HepG2 (cell line): ENCODE results near the gene TOX2. TPM values are rescaled to one million over a fixed set of nuclear protein-coding genes. Genes with fewer than 3 reads are reported as not detected.

Source experiments
- ATAC-seq: fragments of 200-7000 bp; cut with Tn5 transposase; 3 replicates; pipeline ENCODE4 v1.9.1; 2020; ENCODE audit warnings: mild to moderate bottlenecking, moderate library complexity
- BruUV-seq: library from RNA; stranded (reverse); fragments of 400-500 nt; replicated peaks from 2 replicates; lab custom pipeline; 2021; lab: Mats Ljungman, UMichigan
- CTCF ChIA-PET: fragments of 300-600 bp; formaldehyde crosslinking; extraction: SDS; loops from one replicate; lab custom pipeline; 2021; ENCODE audit warnings: low total read pairs, inconsistent platforms, low intra/inter-chr PET ratio; lab: Yijun Ruan, JAX
- POLR2A ChIA-PET: fragments of 350-600 bp; sonication (Branson Sonifier 250); formaldehyde crosslinking; loops from one replicate; lab custom pipeline; 2020; ENCODE audit warnings: antibody characterized with exemption, inconsistent platforms; lab: Yijun Ruan, JAX
- DNase-seq: peaks from one replicate; pipeline ENCODE4 v3.0.0-alpha.2; 2015; ENCODE audit warnings: low spot score
- FAIRE-seq: peaks from 3 replicates; lab custom pipeline; 2011; peaks lifted over from hg19 to GRCh38; lab: Jason Lieb, UNC
- H2AFZ ChIP-seq: one replicate; pipeline ENCODE4 v1.6.1; 2011; ENCODE audit warnings: low read length, inconsistent platforms
- H3K27ac ChIP-seq: fragments of 300-600 bp; 3 replicates; pipeline ENCODE4 v1.8.0; 2011; ENCODE audit warnings: mixed run types, mild to moderate bottlenecking, mixed read lengths, low read length, inconsistent platforms; ENCODE audit not compliant: insufficient read depth; ENCODE audit errors: extremely low read length
- H3K27me3 ChIP-seq, 2 experiments: fragments of 200-600 bp in 1 of 2; 2 replicates in 1 of 2; 3 replicates in 1 of 2; pipeline versions ENCODE4 v1.6.0 to v1.8.0; 2011; ENCODE audit warnings: low read length in 2 of 2, mild to moderate bottlenecking in 2 of 2, moderate library complexity in 2 of 2, inconsistent platforms in 1 of 2; ENCODE audit not compliant: insufficient read depth in 2 of 2, control insufficient read depth in 1 of 2
- H3K36me3 ChIP-seq, 2 experiments: fragments of 200-600 bp in 1 of 2; replicated peaks in 1 of 2; 2 replicates in 1 of 2; 3 replicates in 1 of 2; pipeline versions ENCODE4 v1.5.1 to v1.8.0; 2011; ENCODE audit warnings: low read length in 2 of 2, inconsistent platforms in 1 of 2; ENCODE audit not compliant: insufficient read depth in 2 of 2, control insufficient read depth in 1 of 2
- H3K4me1 ChIP-seq: 2 replicates; pipeline ENCODE4 v1.5.1; 2012; ENCODE audit warnings: low read length, inconsistent platforms; ENCODE audit not compliant: insufficient read depth
- H3K4me2 ChIP-seq: 2 replicates; pipeline ENCODE4 v1.6.0; 2011; ENCODE audit warnings: low read depth, low read length, inconsistent platforms
- H3K4me3 ChIP-seq, 3 experiments: fragments of 200-600 bp in 1 of 3; sonication (generic), shearing (Covaris generic) in 1 of 3; replicated peaks in 1 of 3; 2 replicates each; pipeline ENCODE4 v1.5.1; 2011 to 2016; ENCODE audit warnings: low read length in 3 of 3, inconsistent platforms in 2 of 3, low read depth in 2 of 3, mild to moderate bottlenecking in 2 of 3, control low read depth in 1 of 3, mixed read lengths in 1 of 3; ENCODE audit not compliant: insufficient read depth in 1 of 3
- H3K79me2 ChIP-seq: one replicate; pipeline ENCODE4 v1.6.1; 2011; ENCODE audit warnings: low read length, inconsistent platforms; ENCODE audit not compliant: insufficient read depth
- H3K9ac ChIP-seq: 2 replicates; pipeline ENCODE4 v1.6.0; 2011; ENCODE audit warnings: mild to moderate bottlenecking, low read depth, low read length, inconsistent platforms; ENCODE audit not compliant: insufficient read depth
- H3K9me3 ChIP-seq: 2 replicates; pipeline ENCODE4 v1.5.1; 2012; ENCODE audit warnings: mild to moderate bottlenecking, low read length
- H4K20me1 ChIP-seq: 2 replicates; pipeline ENCODE4 v1.6.0; 2011; ENCODE audit warnings: inconsistent platforms, mild to moderate bottlenecking, low read length, moderate library complexity; ENCODE audit not compliant: insufficient read depth
- ATF5 ChIP-seq: sonication (generic); formaldehyde crosslinking; IDR thresholded peaks from 2 replicates; pipeline ENCODE4 v1.4.0; 2020; ENCODE audit warnings: mild to moderate bottlenecking, low read depth, missing genetic modification reagents
- CC2D1A ChIP-seq: sonication (generic); formaldehyde crosslinking; IDR thresholded peaks from 2 replicates; pipeline ENCODE4 v1.8.1; 2023; ENCODE audit warnings: mild to moderate bottlenecking, missing genetic modification reagents
- FOXJ3 ChIP-seq: sonication (generic); formaldehyde crosslinking; IDR thresholded peaks from 2 replicates; pipeline ENCODE4 v1.4.0; 2020; ENCODE audit warnings: missing genetic modification reagents, mild to moderate bottlenecking, borderline replicate concordance
- GFI1 ChIP-seq: sonication (generic); formaldehyde crosslinking; IDR thresholded peaks from 2 replicates; pipeline ENCODE4 v1.5.0; 2020; ENCODE audit warnings: missing genetic modification reagents, mild to moderate bottlenecking, borderline replicate concordance
- KDM2A ChIP-seq: sonication (generic); formaldehyde crosslinking; IDR thresholded peaks from 2 replicates; pipeline ENCODE4 v1.4.0; 2020; ENCODE audit warnings: low read depth, missing genetic modification reagents, borderline replicate concordance
- NRL ChIP-seq: sonication (generic); formaldehyde crosslinking; IDR thresholded peaks from 2 replicates; pipeline ENCODE4 v1.5.0; 2020; ENCODE audit warnings: missing genetic modification reagents, mild to moderate bottlenecking, moderate library complexity, borderline replicate concordance
- SIX4 ChIP-seq: sonication (generic); formaldehyde crosslinking; IDR thresholded peaks from 2 replicates; pipeline ENCODE4 v1.4.0; 2020; ENCODE audit warnings: missing genetic modification reagents
- TRAFD1 ChIP-seq: sonication (generic); formaldehyde crosslinking; IDR thresholded peaks from 2 replicates; pipeline ENCODE4 v1.5.1; 2020; ENCODE audit warnings: missing genetic modification reagents, mild to moderate bottlenecking, borderline replicate concordance
- ZFP41 ChIP-seq: sonication (generic); formaldehyde crosslinking; IDR thresholded peaks from 2 replicates; pipeline ENCODE4 v1.4.0; 2020; ENCODE audit warnings: mild to moderate bottlenecking, missing genetic modification reagents, borderline replicate concordance
- WGBS: methylation state at CpG from one replicate; pipeline ENCODE4 v1.1.6; 2017; ENCODE audit warnings: low lambda C conversion rate; 5-methylcytosine and 5-hydroxymethylcytosine counted together
- in situ Hi-C: cut with HindIII; loops from 2 replicates; pipeline ENCODE4 v1.10.0; 2017; ENCODE audit warnings: low pct_unique_long_range_greater_than_20kb; ENCODE audit not compliant: extremely low pct_ligation_motif_present
- intact Hi-C: fragments of 100-400 bp; cut with micrococcal nuclease; formaldehyde crosslinking; loops from one replicate; pipeline ENCODE4 v1.10.0; 2022; ENCODE audit not compliant: unreplicated experiment
- polyA plus RNA-seq, 8 experiments: library from polyadenylated mRNA; depleted of rRNA in 3 of 8; stranded (reverse) in 7 of 8; unstranded in 1 of 8; fragments of >200 nt; fragmentation: Illumina TruSeq in 4 of 8; extraction: Trizol in 4 of 8; gene quantifications; 2 replicates each; pipeline versions ENCODE4 v1.2.1 to v1.2.3, GENCODE V29; 2011 to 2016; ENCODE audit warnings: low read depth in 4 of 8, missing spikeins in 1 of 8, mixed read lengths in 1 of 8; ENCODE audit not compliant: insufficient read depth in 1 of 8
- total RNA-seq, 5 experiments: library from RNA; depleted of rRNA; stranded (reverse); fragments of >200 nt; fragmentation: Illumina TruSeq; extraction: Trizol; gene quantifications; 2 replicates each; pipeline ENCODE4 v1.2.3, GENCODE V29; 2016; ENCODE audit warnings: low read depth in 1 of 5
- TF ChIP-seq, protein P1 (sequence below): sonication (generic); formaldehyde crosslinking; IDR thresholded peaks from 2 replicates; pipeline ENCODE4 v1.4.0; 2020; ENCODE audit warnings: missing genetic modification reagents

The TOX2 gene
- total and polyA plus RNA-seq, 2 of the 13 experiments (the other 11 are each of a cell fraction or from before 2014, with no cell fraction given): not detected

GRCh38 chr20:44021900-44022299 lies 107.2 kb downstream of the TOX2 start (continued):
- no peak for TF ChIP-seq ZFP41 (CRISPR knock-in tag)

GRCh38 chr20:44022464-44022863 lies 107.8 kb downstream of the TOX2 start:
- BruUV-seq: no TSS peak
- H4K20me1 ChIP-seq: no peaks in the 10 kb centered on the region
- H3K79me2 ChIP-seq: no peaks in the 10 kb centered on the region
- intact Hi-C loops: no loop called here
- ChIA-PET POLR2A (no interaction called here), CTCF (no interaction called here)
- no peak overlapping the region for H2AFZ ChIP-seq
- no peak for FAIRE-seq
- peaks cover 3 to 58% of the 10 kb centered on the region in 2 experiments for H3K27me3 ChIP-seq
- H3K4me1 ChIP-seq: no peaks in the 10 kb centered on the region
- ATAC-seq: no peak
- 0% methylated on average over 2 of the region's 2 CpGs for WGBS
- no peak for DNase-seq
- H3K4me3 ChIP-seq: no peak overlapping the region
- H3K36me3 ChIP-seq: no peaks in the 10 kb centered on the region
- no peak for TF ChIP-seq TRAFD1 (CRISPR knock-in tag)
- TF ChIP-seq, all 625 proteins: peak for 0
- no peak overlapping the region for H3K27ac ChIP-seq
- in situ Hi-C loops: no loop called here
- H3K9me3 ChIP-seq: no peaks in the 10 kb centered on the region
- no peak overlapping the region for H3K9ac ChIP-seq
- H3K4me2 ChIP-seq: no peak overlapping the region

GRCh38 chr20:44023515-44024371 lies 109.1 kb downstream of the TOX2 start:
- POLR2A ChIA-PET: interaction anchor here (0.6 kb wide), 1 partner anchor 635 kb away, joined by 3 read pairs; no protein-coding TSS in a partner anchor
- DNase-seq (no peak), FAIRE-seq (no peak), ATAC-seq (no peak)
- no peak overlapping the region for H3K4me3 ChIP-seq
- no peak overlapping the region for H3K9ac ChIP-seq
- no peak overlapping the region for H3K27ac ChIP-seq
- CTCF ChIA-PET: no interaction called here
- H3K9me3 ChIP-seq: no peaks in the 10 kb centered on the region
- no peaks in the 10 kb centered on the region for H4K20me1 ChIP-seq
- in situ Hi-C loops: no loop called here
- no peaks in the 10 kb centered on the region for H3K79me2 ChIP-seq
- H3K36me3 ChIP-seq: no peaks in the 10 kb centered on the region
- BruUV-seq: no TSS peak
- intact Hi-C loops: no loop called here
- H3K27me3 ChIP-seq: peaks cover 6 to 57% of the 10 kb centered on the region in 2 experiments
- no peak overlapping the region for H3K4me2 ChIP-seq
- no peak overlapping the region for H2AFZ ChIP-seq
- no peaks in the 10 kb centered on the region for H3K4me1 ChIP-seq
- WGBS: under 1% methylated on average over 6 of the region's 10 CpGs
- TF ChIP-seq GFI1 (CRISPR knock-in tag): no peak
- no peak for TF ChIP-seq FOXJ3 (CRISPR knock-in tag)
- no peak for TF ChIP-seq SIX4 (CRISPR knock-in tag)
- TF ChIP-seq CC2D1A (CRISPR knock-in tag): no peak
- TF ChIP-seq, protein P1, sequence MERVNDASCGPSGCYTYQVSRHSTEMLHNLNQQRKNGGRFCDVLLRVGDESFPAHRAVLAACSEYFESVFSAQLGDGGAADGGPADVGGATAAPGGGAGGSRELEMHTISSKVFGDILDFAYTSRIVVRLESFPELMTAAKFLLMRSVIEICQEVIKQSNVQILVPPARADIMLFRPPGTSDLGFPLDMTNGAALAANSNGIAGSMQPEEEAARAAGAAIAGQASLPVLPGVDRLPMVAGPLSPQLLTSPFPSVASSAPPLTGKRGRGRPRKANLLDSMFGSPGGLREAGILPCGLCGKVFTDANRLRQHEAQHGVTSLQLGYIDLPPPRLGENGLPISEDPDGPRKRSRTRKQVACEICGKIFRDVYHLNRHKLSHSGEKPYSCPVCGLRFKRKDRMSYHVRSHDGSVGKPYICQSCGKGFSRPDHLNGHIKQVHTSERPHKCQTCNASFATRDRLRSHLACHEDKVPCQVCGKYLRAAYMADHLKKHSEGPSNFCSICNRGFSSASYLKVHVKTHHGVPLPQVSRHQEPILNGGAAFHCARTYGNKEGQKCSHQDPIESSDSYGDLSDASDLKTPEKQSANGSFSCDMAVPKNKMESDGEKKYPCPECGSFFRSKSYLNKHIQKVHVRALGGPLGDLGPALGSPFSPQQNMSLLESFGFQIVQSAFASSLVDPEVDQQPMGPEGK (CRISPR knock-in tag): no peak
- no peak for TF ChIP-seq ATF5
- no peak for TF ChIP-seq KDM2A (CRISPR knock-in tag)
- no peak for TF ChIP-seq NRL (CRISPR knock-in tag)
